ENCODE results near the gene MUC6. TPM values are rescaled to one million over a fixed set of nuclear protein-coding genes. Genes with fewer than 3 reads are reported as not detected.

MUC6 gene
- total RNA-seq, 1 donor from 2014 or later: not detected

GRCh38 chr11:1050581-1051355 lies 14.2 kb upstream of the MUC6 start:
- Mint-ChIP-seq H3K4me1 (no peaks in the 10 kb centered on the region), H3K4me3 (no peak overlapping the region), H3K27ac (ENCODE audit: unreplicated experiment) (no peak overlapping the region), H3K36me3 (ENCODE audit: low read depth) (no peaks in the 10 kb centered on the region), H3K9me3 (no peaks in the 10 kb centered on the region), H3K27me3 (ENCODE audit: low read depth) (peaks cover 6% of the 10 kb centered on the region)
- DNase-seq (ENCODE audit: low read depth, low spot score): peak; percentile 60
- peak; percentile 92 for TF ChIP-seq CTCF (conservative IDR thresholded peaks at IDR 0.05)

GRCh38 chr11:1049911-1050580 lies 13.5 kb upstream of the MUC6 start:
- Mint-ChIP-seq H3K27me3 (ENCODE audit: low read depth) (peaks cover 6% of the 10 kb centered on the region), H3K9me3 (no peaks in the 10 kb centered on the region), H3K4me3 (no peak overlapping the region), H3K27ac (ENCODE audit: unreplicated experiment) (no peak overlapping the region), H3K4me1 (no peaks in the 10 kb centered on the region), H3K36me3 (ENCODE audit: low read depth) (no peaks in the 10 kb centered on the region)
- TF ChIP-seq CTCF (conservative IDR thresholded peaks at IDR 0.05): no peak
- DNase-seq (ENCODE audit: low read depth, low spot score): no peak

- TF ChIP-seq CTCF (conservative IDR thresholded peaks at IDR 0.05): no peak
- no peak for DNase-seq (ENCODE audit: low read depth, low spot score)
- H3K27me3 Mint-ChIP-seq (ENCODE audit: low read depth): peaks cover 6% of the 10 kb centered on the region
- no peaks in the 10 kb centered on the region for H3K36me3 Mint-ChIP-seq (ENCODE audit: low read depth)
- H3K9me3 Mint-ChIP-seq: no peaks in the 10 kb centered on the region
- H3K27ac Mint-ChIP-seq (ENCODE audit: unreplicated experiment): no peak overlapping the region
- no peak overlapping the region for H3K4me3 Mint-ChIP-seq
- no peaks in the 10 kb centered on the region for H3K4me1 Mint-ChIP-seq
These were observed 12.9 kb upstream of the MUC6 start for GRCh38 chr11:1049431-1049891.

- no peak overlapping the region for H3K27ac Mint-ChIP-seq (ENCODE audit: unreplicated experiment)
- DNase-seq (ENCODE audit: low read depth, low spot score): no peak
- H3K4me1 Mint-ChIP-seq: no peaks in the 10 kb centered on the region
- no peak overlapping the region for H3K4me3 Mint-ChIP-seq
- no peak for TF ChIP-seq CTCF (conservative IDR thresholded peaks at IDR 0.05)
- H3K9me3 Mint-ChIP-seq: no peaks in the 10 kb centered on the region
- H3K27me3 Mint-ChIP-seq (ENCODE audit: low read depth): peaks cover 6% of the 10 kb centered on the region
- H3K36me3 Mint-ChIP-seq (ENCODE audit: low read depth): no peaks in the 10 kb centered on the region
These were observed 12.5 kb upstream of the MUC6 start for GRCh38 chr11:1049071-1049405.

GRCh38 chr11:1048375-1049070 lies 12.0 kb upstream of the MUC6 start:
- DNase-seq (ENCODE audit: low read depth, low spot score): no peak
- H3K27ac Mint-ChIP-seq (ENCODE audit: unreplicated experiment): no peak overlapping the region
- H3K4me1 Mint-ChIP-seq: no peaks in the 10 kb centered on the region
- no peak overlapping the region for H3K4me3 Mint-ChIP-seq
- peaks cover 6% of the 10 kb centered on the region for H3K27me3 Mint-ChIP-seq (ENCODE audit: low read depth)
- H3K36me3 Mint-ChIP-seq (ENCODE audit: low read depth): no peaks in the 10 kb centered on the region
- no peaks in the 10 kb centered on the region for H3K9me3 Mint-ChIP-seq
- no peak for TF ChIP-seq CTCF (conservative IDR thresholded peaks at IDR 0.05)

All from neural crest cell (in vitro differentiated cells).